Astrocyte of the hippocampus (primary cell): Measurements from ENCODE around the gene SAMD5.

ENCODE experiments used
- DNase-seq: peaks from one replicate; pipeline ENCODE4 v3.0.0; 2011; ENCODE audit warnings: low read depth, low spot score

SAMD5 gene

DNA sequence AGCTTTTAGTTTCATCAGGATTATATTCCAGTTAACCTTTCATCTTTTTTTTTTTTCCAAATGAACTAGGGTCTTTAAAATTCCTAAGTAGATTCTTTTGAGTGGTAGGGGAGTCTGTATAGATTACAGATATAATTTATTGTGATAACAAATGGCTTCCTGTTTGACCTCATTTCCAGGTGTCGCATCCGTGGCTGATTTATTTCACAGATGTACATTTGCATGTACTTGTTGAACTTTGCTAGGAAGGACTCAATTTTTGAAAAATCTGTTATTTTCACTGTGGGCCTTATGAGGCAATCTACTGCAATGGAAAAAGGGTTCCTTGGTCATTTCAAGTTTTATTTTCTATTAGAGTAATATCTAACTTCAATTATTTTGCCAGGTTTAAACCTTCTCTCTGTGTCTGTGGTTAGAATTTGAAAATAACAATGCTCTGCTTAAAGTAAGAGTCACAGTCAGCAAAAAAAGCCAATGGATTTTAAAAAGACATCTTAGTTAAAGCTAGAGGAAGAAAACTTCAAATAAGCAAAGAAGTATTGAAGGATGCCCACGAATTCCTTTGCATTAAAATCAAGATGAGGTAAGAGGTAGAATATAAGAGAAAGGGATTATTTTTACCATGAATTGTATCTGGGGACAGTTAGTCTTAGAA lies 57.9 kb downstream of the SAMD5 start:
- no peak for DNase-seq

DNA sequence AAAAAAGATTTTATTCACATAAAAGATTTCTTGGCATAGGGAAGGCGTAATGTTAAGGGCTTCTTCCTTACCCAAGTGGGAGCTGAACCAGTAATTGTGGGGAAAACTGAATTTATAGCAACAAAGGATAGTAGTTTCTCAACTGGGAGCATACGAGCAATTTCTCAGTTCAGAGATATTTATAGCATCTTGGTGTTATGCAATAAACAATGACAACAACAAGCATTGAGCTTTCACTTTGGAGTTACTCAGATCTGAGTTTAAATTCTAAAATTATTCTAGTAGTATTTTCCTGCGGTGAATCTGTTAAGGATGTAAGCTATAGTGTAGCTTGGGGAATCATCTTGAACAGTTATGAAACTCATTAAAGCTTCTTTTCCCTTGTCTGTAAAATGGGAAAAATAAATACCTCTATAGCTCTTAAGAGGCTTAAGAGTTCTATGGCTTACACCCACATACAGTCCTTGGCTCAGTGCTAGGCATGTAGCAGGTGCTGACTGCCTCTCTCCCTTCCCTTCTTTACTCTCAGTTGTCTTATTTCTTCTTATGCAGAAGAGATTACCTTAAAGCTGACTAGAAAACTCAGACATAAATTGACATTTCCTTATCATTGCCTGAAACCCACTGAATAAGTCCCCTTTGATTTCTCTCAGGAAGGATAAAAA lies 58.8 kb downstream of the SAMD5 start:
- no peak for DNase-seq

DNA sequence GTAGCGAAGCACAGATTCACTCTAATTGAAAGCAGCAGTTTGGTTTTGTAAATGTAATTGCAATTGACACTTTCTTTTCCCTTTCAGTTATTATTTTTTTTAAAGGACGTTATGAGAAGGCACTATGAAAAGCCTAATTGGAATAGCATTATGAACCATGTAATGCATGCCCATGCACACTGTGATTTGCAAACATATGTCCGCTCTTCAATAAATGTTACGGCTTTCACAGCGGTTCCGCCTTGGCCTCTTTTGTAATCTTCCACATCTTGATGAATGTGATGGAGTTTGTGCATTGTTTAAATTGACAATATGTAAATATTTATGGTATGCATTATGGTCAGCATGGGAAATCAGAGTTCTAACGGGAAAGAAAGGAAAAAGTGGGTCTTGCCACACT lies 61.3 kb downstream of the SAMD5 start:
- no peak for DNase-seq

DNA sequence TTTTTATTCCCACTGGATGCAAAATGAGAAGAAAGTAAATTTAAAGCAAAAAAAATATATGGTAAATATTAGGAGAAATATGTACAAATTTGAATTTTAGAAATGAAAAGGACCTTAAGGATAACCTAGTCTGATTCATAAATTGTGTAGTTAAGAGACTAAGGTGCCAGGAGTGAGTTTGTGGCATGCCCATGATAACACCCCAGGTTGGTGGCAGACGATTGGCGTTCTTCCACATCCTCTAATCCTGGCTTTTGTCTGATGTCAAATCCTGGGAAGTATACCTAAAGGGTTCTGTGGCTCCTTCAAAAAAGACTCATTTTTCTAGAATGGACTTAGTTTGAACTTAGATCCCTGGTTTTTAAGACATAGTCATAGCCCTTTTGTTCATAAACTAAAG lies 62.2 kb downstream of the SAMD5 start:
- no peak for DNase-seq

DNA sequence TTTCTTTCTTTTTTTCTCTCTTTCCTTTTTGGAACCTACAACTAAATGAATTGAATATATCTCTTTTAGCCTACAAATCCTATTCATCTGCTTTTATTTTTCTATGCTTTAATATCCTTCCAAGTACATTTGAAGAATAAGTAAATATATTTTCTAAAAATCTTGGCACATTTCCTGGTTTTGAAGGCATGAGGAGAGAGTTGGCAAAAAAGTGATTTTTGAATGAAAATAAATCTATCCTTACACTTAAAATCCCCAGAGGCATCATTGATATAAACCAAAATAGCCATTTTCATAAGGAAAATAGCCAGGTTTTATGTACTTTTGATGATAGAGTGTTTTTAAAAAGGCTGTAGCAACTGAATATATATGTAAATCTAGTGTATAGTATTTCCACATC lies 69.0 kb downstream of the SAMD5 start:
- DNase-seq: no peak

DNA sequence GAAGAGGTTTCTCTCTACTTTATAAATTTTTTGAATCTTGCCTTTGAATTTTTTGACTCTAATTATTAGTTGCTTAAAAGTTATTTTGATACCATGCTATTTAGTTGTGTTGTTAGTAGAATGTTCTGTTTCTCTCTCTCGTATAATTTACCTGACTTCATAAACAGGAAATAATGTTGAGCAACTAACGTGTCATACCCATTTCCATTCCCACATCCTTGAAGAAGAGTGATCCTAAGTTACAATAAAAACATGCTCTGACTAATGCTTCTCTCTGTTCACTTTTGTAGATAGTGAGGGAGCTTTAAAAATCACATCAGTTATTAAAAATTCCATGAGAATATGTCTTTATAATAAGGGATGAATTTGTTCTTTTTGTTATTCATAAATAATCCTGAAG lies 69.7 kb downstream of the SAMD5 start:
- no peak for DNase-seq

DNA sequence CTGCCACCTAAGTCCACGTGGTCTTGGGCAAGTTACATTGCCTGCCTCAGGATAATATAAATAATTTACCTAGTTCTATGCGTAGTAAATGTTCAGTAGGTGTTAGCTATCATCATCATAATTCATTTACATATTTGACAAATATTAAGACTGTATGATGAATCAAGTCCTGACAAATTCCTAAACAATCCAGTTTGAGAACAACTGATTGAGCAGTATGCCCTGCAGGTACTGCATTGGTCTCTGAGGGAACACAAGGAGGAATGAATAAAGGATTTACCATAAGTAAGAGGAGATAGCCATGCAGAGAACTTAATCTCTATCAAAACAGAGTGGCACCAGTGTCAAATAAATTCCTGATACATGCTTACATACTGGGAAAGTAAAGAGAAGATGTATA lies 70.4 kb downstream of the SAMD5 start:
- no peak for DNase-seq

DNA sequence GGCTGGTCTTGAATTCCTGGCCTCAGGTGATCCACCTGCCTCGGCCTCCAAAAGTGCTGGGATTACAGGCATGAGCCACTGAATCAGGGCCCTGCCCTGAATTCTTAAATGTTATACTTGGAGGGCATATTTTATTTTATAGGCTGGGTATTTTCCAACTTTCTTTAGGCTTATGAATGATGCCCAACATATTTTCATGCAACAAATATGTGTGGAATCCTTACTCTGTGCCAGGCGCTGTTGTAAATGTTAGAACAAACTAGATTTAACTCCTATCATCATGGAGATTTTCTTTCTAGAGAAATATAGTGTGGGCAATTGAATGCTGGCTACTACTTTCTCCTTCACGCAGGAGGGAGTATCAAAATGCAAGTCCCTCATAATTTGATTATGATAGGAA lies 71.2 kb downstream of the SAMD5 start:
- DNase-seq: no peak

DNA sequence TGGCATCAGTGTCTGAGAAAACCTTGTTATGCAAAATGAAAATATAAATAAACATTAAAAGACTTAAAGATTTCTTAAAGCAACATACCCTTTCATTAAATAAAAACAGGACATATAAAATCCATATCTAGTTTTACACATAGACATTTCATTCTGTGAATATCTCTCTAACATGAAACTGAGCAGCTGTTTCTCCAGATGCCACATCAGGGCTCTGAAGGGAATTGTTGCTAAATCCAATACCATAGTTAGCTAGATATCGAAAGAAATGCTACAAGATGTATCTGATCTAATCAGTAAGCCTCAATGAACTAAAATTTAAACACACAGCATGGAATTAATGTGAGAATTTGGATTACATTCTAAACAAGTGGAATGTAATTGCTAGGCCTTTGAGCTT lies 74.5 kb downstream of the SAMD5 start:
- DNase-seq: no peak

DNA sequence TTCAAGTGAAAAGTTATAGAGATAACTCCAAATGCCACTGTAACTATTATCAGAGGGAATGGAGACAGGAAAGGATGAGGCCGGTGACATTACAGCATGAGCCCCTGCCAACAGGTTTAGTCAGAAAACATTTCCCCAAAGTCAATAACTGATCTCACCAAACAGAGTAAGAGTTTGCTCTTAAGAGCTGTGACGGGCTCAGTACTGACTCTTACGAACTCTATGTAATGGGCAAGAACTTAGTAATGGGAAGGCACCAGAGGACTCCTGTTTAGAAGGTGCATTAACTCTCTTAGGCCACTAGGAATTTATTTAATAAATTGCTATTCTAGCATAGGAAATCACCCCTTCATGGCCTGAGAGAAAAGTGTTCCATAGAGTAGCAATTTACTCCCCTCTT lies 76.8 kb downstream of the SAMD5 start:
- no peak for DNase-seq

DNA sequence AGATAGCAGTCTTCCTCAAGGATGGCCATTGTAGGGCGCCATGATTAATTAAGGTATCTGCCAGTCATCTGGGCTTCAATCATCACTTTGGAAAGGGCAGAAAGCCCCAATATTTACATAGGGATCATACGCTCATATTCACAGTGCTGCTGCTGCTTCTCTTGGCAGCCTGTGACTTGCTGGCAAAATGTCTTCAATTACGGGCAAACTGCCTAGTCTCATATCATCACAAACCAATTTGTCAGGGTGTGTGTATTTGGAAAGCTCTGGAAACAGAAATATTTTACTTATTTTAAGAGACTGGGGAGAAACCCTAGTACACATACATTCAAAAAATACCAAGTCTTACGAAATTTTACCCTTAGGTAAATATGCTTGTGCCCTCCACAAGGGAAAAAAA lies 77.6 kb downstream of the SAMD5 start:
- peak; percentile 59 for DNase-seq

DNA sequence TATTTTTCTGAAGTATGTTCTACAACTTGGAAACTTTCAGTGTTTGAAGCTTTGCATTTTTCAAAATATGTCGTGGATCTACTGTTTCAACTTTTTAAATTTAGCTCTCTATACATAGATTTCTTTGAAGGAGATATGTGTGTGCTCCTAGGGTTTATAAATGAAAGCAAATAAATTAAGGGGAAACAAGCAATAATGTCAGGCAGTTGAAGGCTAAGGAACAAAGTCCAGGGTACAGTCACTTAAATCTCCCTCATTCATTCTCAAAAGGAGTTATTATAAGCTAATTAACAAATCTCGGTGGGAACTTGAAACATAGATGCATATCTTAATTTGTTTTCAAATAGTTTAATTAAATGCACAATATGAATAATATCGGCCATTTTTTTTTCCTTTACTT lies 79.4 kb downstream of the SAMD5 start:
- no peak for DNase-seq

DNA sequence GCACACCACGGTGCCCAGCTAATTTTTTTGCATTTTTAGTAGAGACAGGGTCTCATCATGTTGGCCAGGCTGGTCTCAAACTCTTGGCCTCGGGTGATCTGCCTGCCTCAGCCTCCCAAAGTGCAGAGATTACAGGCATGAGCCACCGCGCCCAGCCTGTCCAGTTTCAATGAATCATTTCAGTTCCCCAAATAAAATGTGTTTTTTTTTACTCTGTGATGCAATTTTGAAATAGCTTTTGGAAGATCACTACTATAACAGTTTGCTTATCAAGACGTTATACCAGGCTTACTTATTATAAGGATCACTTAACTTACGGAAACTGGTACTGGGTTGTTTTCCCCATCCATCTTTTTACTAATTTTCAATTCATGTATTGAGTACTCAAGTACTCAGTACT lies 80.0 kb downstream of the SAMD5 start:
- DNase-seq: no peak

DNA sequence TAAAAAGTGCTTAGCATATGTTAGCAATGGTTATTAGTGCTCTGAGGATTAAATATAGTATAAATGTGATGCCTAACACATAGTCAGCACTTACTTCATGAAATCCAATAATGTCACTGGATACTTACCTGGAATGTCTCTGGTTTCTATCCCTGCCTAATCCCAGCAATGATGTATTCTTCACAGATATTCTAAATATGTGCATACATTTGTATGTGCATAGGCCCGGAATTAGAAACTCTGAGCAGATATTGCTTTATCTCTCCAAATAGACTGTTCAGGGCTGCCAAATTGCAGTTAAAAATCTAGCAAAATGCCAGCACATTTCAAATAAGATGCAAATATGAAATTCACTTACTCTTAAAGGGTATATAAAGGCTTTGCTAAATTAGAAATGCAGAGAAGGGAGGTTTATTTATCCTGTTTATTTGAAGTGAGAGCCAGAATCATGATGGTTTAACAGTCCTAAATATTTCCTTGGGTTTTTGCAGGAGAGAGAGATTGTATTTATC lies 81.3 kb downstream of the SAMD5 start:
- no peak for DNase-seq

DNA sequence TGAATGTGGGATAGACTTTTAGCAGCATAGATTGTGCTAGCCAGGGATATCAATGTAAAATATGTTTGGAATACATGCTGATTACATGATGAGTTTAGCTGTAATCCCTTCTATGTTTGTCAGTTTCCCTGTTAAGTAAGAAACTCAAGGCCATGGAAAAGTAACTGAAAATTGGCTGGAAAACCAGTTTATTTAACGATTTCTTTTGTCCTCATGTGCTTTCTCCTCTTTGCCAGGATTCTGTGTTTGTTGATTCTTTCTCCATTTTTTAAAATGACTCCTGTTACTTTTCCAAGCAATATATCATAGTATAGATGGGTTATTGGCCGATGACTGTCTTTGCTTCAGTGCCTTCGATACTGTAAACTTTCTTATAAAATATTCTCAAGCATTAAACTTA lies 87.5 kb downstream of the SAMD5 start:
- DNase-seq: no peak

DNA sequence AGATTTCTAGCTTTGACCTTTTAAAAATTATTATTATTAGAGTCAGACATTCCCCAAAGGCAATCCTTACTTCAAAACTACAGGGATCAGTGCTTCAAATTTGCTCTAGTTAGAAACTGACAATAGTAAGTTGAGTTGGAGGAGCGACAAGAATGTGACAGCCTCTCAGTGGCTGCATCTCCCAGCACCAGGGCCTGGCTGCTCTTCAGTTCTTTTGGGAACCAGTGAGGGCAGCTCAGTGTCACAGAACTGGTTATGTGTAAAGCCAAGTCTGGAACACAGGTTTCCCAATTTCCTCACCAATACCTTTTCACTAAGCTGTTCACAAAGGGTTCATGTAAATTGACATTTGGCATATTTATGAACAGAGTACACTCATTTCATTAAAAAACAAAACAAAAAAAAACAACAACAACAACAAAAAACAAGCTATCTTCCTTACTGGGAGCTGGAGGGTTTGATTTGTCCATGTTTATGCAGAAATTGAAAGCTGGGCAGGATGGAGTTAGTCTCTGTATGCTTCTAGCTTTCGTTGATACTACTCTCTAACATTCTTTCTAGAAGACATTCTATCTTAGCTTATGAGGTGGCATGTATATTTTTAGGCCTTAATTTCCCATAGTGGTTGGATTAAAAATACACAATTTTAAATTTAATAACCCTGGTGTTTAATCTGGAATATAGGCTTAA lies 95.0 kb downstream of the SAMD5 start:
- no peak for DNase-seq

DNA sequence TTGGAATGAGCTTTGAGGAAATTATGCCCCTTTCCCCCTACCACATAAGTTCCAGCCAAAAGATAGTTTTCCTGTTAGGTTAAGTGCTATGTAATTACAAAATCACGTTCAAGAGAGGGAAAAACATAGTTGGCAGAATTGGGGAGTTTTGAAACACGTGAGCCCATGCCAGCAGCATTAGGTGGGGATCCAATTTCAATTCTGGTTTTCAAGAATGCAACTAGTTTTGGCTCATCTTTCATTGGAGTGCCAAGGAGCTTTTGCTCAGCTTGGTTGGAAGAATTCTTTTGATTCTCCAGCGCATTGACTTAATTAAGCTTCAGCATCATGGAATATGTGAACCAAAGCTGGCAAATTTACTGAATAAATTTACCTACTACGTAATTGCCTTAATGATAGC lies 95.9 kb downstream of the SAMD5 start:
- peak; percentile 60 for DNase-seq

DNA sequence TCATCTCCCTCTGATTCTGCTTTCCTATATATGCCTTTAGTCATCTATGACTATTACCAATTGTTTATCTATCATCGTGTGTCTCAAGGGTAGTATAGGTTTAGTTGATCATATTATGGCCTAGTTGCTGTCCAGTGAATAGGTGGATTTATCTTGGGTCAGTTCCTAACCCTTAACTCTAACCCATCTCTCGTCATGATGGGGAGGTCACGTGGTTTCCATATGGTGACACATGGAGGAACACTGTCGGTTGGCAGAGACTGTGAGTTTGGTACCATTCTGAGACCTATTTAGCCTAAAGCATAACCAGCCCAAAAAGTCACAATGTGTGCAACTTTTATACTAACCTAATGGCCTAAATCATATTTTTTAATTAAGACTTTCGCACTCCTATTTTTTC lies 103.5 kb downstream of the SAMD5 start:
- no peak for DNase-seq

DNA sequence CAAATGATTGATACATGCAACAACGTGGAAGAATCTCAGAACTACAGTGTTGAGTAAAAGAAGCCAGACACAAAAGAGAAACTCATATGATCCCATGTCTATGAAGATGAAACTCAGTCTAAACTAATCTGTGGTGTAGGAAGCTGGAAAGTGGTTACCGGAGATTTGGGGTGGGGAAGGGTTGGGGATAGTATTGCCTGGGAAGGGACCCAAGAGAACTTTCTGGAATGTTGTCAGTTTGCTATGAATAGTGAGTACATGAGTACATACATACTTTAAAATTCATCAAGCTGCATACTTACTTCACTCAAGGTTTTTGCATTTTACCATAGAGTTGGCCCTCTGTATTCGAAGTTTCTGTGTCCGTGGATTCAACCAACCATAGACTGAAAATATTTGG lies 106.0 kb downstream of the SAMD5 start:
- no peak for DNase-seq

DNA sequence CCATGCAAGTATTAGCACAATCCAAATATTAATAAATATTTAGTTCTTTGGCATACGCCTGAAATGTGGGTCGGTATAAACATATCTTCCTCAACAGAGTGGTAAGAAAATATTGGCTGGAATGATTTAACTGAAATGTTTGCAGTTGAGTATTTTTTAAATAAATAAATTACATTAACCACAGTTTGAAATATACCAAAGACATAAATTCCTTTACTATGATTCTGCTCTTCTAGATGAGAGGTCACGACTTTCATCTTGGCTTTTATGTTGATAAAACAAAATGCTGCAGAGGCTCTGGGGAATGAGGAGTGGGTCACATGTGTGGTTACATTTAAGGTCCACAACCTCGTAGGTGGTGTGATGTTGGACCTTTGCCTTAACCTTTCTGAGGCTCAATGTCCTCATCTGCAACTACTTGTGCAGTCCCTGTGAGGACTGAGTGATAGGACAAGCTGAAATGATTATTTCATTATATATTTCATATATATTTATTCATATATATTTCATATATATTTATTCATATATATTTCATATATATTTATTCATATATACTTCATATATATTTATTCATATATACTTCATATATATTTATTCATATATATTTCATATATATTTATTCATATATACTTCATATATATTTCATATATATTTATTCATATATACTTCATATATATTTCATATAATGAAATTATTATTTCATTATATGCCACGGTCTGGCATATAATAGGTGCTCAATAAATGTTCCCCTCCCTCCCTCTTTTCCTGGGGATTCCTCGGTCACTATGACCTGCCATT lies 107.4 kb downstream of the SAMD5 start:
- DNase-seq: no peak

DNA sequence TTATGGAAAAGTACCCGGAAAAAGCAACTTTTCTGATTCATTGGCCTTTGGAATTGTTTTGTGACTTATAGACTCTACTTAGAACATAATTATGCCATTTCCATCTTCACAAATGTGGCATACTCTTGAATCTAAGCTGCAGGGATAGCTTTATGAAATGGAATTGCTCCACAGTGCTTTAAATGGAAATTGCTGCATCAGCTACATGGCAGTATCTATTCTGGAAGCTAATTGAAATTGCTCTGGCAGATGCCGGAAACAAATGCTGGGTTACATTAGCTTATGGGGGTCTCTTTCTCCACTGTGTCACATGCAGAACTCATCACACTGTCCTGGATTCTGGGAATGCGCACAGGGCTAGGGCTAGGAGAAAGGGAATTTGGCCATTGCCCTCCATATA lies 108.9 kb downstream of the SAMD5 start:
- no peak for DNase-seq

DNA sequence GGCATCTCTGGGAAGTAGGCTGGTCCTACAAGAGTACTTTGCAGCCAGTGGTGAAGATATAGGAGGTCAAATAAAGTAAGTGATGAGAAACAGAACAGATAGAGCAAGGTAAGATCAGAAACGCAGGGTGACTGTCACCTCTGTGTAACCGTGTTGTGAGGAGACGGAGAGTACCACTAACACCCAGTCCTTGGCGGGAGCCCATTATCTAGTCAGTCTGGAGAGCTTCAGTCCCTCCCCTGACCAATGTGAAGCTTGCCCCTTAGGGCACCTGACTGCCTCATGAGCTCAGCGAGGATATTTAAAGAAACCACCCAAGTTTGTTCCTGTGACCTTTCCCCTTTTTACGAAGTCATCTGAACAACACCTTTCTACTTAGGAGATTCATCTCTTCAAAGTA lies 110.0 kb downstream of the SAMD5 start:
- DNase-seq: no peak
